ENCODE measurements around the gene PDHA1. TPM values are rescaled to one million over a fixed set of nuclear protein-coding genes. Genes with fewer than 3 reads are reported as not detected.
A peak's percentile ranks its signal among the peaks of the same experiment; 100 is the strongest.

PDHA1 gene
- total and polyA plus RNA-seq, 11 donors = 235 to 1,225 (median 919) TPM

GRCh38 chrX:19381326-19381725, 37.6 kb downstream of the PDHA1 start:
- intact Hi-C loops (cut with DNase I) = loop anchor here in 1 of 10 donors (5.0 kb wide), 1 partner anchor 151 kb away; no protein-coding TSS in a partner anchor
- Histone ChIP-seq H3K4me1 (no peaks in the 10 kb centered on the region), H3K27ac (no peak overlapping the region), H3K9me3 (peaks cover 0 to 5% (median 0%) of the 10 kb centered on the region in 12 donors), H3K27me3 (peaks cover 0 to 4% (median 0%) of the 10 kb centered on the region in 9 donors), H3K4me3 (no peak overlapping the region), H3K36me3 (no peaks in the 10 kb centered on the region)
- no peak for DNase-seq
- WGBS, 4 donors = 89 to 91% (median 90%) methylated on average over 9 of the region's 9 CpGs
- ATAC-seq = no peak
- TF ChIP-seq CTCF (IDR thresholded peaks at IDR 0.05) = no peak
- no peak for TF ChIP-seq POLR2A (IDR thresholded peaks at IDR 0.05)

GRCh38 chrX:19382555-19383145, 38.9 kb downstream of the PDHA1 start:
- TF ChIP-seq CTCF (IDR thresholded peaks at IDR 0.05) = peak; percentile 19 to 61 (median 41)
- TF ChIP-seq POLR2A (IDR thresholded peaks at IDR 0.05) = no peak
- DNase-seq = peak in 4 of 5 donors; percentile 11 to 48 (median 36)
- intact Hi-C loops (cut with DNase I) = loop anchor here in 1 of 10 donors (5.0 kb wide), 1 partner anchor 150 kb away; no protein-coding TSS in a partner anchor
- peak in 3 of 4 donors; percentile 53 to 74 (median 61) for ATAC-seq
- no peaks in the 10 kb centered on the region for H3K4me1 ChIP-seq
- H3K36me3 ChIP-seq = no peaks in the 10 kb centered on the region
- no peak overlapping the region for H3K4me3 ChIP-seq
- 29 to 32% (median 30%) methylated on average over 13 to 16 of the region's 16 CpGs for WGBS, 4 donors
- H3K27me3 ChIP-seq = peaks cover 0 to 4% (median 0%) of the 10 kb centered on the region in 9 donors
- peaks cover 0 to 5% (median 0%) of the 10 kb centered on the region in 12 donors for H3K9me3 ChIP-seq
- H3K27ac ChIP-seq = no peak overlapping the region

- DNase-seq (no peak), ATAC-seq (no peak)
- intact Hi-C loops (cut with DNase I) = no loop called here
- WGBS, 4 donors = 54 to 90% (median 82%) methylated on average over 4 of the region's 4 CpGs
- Histone ChIP-seq H3K27me3 (peaks cover 0 to 3% (median 0%) of the 10 kb centered on the region in 9 donors), H3K27ac (no peak overlapping the region), H3K36me3 (no peaks in the 10 kb centered on the region), H3K9me3 (peaks cover 0 to 5% (median 0%) of the 10 kb centered on the region in 12 donors), H3K4me1 (no peaks in the 10 kb centered on the region), H3K4me3 (no peak overlapping the region)
- no peak for TF ChIP-seq POLR2A (IDR thresholded peaks at IDR 0.05)
- no peak for TF ChIP-seq CTCF (IDR thresholded peaks at IDR 0.05)
These were observed 43.0 kb downstream of the PDHA1 start for GRCh38 chrX:19386679-19387078.

GRCh38 chrX:19388064-19388679, 44.4 kb downstream of the PDHA1 start:
- H3K36me3 ChIP-seq = no peaks in the 10 kb centered on the region
- ATAC-seq = no peak
- TF ChIP-seq CTCF (IDR thresholded peaks at IDR 0.05) (no peak), POLR2A (IDR thresholded peaks at IDR 0.05) (no peak)
- H3K4me3 ChIP-seq = no peak overlapping the region
- H3K9me3 ChIP-seq = peaks cover 0 to 5% (median 0%) of the 10 kb centered on the region in 12 donors
- no peak overlapping the region for H3K27ac ChIP-seq
- H3K4me1 ChIP-seq = no peaks in the 10 kb centered on the region
- no peak for DNase-seq
- intact Hi-C loops (cut with DNase I) = no loop called here
- 71 to 73% (median 71%) methylated on average over 13 of the region's 13 CpGs for WGBS, 4 donors
- no peaks in the 10 kb centered on the region for H3K27me3 ChIP-seq
